ENCODE measurements around the gene GAL3ST1. TPM values are rescaled to one million over a fixed set of nuclear protein-coding genes. Genes with fewer than 3 reads are reported as not detected.

The GAL3ST1 gene
- total RNA-seq, 6 experiments from 2014 or later = not detected

DNA sequence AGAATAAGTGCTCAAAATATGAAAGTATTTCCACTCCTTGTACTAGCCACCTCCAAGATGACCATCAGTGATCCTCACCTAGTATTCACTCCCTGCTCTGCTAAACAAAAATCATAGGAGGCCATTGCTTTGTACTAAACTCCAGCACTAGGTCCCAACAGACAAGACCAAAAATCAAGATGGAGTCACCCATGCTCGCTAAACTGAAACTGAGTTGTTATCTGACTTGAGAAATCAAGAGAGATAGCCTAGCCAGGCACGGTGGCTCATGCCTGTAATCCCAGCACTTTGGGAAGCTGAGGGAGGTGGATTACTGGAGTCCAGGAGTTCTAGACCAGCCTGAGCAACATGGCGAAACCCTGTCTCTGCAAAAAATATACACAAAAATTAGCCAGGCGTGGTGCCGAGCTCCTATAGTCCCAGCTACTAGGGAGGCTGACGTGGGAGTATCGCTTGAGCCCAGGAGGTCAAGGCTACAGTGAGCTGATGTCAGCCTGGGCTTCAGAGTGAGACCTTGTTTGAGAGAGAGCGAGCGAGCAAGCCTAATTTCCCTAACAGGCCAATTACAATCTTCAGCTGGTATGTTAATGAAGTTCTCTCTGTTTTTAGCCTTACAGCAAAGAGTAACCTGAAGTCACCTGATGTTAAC is 37.3 kb downstream of the GAL3ST1 start:
- no peaks in the 10 kb centered on the region for H3K36me3 Mint-ChIP-seq (ENCODE audit: low read depth)
- no peak for DNase-seq
- no peak overlapping the region for H3K4me3 Mint-ChIP-seq
- no peak overlapping the region for H3K27ac Mint-ChIP-seq
- peaks cover 19% of the 10 kb centered on the region for H3K27me3 Mint-ChIP-seq (ENCODE audit: insufficient read depth)
- no peaks in the 10 kb centered on the region for H3K9me3 Mint-ChIP-seq
- TF ChIP-seq, protein P1, sequence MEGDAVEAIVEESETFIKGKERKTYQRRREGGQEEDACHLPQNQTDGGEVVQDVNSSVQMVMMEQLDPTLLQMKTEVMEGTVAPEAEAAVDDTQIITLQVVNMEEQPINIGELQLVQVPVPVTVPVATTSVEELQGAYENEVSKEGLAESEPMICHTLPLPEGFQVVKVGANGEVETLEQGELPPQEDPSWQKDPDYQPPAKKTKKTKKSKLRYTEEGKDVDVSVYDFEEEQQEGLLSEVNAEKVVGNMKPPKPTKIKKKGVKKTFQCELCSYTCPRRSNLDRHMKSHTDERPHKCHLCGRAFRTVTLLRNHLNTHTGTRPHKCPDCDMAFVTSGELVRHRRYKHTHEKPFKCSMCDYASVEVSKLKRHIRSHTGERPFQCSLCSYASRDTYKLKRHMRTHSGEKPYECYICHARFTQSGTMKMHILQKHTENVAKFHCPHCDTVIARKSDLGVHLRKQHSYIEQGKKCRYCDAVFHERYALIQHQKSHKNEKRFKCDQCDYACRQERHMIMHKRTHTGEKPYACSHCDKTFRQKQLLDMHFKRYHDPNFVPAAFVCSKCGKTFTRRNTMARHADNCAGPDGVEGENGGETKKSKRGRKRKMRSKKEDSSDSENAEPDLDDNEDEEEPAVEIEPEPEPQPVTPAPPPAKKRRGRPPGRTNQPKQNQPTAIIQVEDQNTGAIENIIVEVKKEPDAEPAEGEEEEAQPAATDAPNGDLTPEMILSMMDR (IDR thresholded peaks at IDR 0.05) = no peak
- peaks cover 5% of the 10 kb centered on the region; the same call in 1 of the 2 replicates for H3K4me1 Mint-ChIP-seq (ENCODE audit: low read depth)

DNA sequence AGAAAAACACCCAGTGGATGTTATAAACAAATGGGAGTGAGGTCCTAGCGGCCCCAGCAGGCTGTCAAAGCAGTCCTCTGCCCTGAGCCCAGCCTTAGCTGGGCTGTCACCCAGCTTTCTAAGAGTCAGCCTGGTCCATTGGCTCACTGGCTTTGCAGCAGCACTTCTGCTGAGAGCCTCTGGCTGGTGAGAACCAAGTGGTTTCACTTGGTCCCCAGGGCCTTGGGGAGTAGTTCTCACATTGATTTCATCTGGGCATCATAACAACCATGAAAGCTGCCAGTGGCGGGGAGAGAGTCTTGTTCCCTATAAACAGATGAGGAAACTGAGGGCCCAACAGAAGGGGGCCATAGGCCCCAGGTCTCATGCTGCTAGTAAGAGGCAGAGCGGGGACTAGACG is 39.3 kb downstream of the GAL3ST1 start:
- Mint-ChIP-seq H3K36me3 (ENCODE audit: low read depth) (no peaks in the 10 kb centered on the region), H3K27ac (no peak overlapping the region), H3K9me3 (no peaks in the 10 kb centered on the region), H3K27me3 (ENCODE audit: insufficient read depth) (peaks cover 12% of the 10 kb centered on the region), H3K4me1 (ENCODE audit: low read depth) (peaks cover 5% of the 10 kb centered on the region; the same call in 1 of the 2 replicates), H3K4me3 (no peak overlapping the region)
- no peak for DNase-seq
- TF ChIP-seq, protein P1 (IDR thresholded peaks at IDR 0.05) = no peak

DNA sequence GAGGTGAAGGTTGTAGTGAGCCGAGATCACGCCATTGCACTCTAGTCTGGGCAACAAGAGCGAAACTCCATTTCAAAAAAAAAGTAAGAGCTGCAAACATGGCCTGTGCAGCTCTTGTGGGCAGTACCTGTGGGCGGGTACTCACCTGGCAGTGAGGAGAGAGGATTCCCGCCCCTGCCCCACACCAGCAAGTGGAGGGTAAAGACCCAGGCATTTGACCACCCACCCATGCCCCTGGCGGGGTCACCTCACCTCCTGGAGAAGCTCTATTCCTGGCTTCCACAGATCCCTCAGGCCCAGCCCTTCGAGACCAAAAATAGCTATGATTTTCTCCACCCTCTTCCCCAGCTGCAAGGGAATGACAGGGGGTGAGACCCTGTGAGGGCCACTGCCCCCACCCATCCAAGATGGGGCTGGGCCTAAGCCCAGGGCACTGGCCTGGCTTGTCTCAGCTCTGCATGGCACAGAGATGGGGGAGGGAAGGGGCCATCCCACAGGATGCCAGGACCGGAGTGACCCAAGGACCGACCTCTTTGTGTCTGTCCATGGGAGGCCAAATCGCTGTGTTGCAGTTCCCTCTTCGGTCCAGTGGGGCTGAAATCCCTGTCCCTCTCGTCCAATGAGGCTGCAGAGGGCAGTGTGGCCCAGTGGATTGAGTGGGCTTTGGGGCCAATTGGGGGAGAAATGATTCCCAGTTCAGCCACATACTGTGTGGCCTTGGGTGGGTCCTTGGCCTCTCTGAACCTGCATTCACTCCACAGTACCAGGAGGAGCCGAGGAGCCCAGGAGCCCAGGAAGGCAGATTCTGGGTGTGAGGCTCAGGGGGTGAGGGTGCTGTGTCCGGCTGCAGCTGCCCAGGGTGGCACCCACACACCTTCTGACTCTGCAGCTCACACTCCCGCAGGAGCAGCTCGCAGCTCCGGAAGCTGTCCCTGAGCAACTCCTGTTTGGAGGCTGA is 42.5 kb downstream of the GAL3ST1 start:
- H3K27ac Mint-ChIP-seq = no peak overlapping the region
- no peak for DNase-seq
- H3K4me3 Mint-ChIP-seq = no peak overlapping the region
- H3K36me3 Mint-ChIP-seq (ENCODE audit: low read depth) = no peaks in the 10 kb centered on the region
- H3K4me1 Mint-ChIP-seq (ENCODE audit: low read depth) = no peaks in the 10 kb centered on the region
- H3K9me3 Mint-ChIP-seq = no peaks in the 10 kb centered on the region
- TF ChIP-seq, protein P1 (IDR thresholded peaks at IDR 0.05) = 0 out of 2 replicates have a peak, but pooled peaks have one; percentile 10
- peaks cover 9% of the 10 kb centered on the region for H3K27me3 Mint-ChIP-seq (ENCODE audit: insufficient read depth)

DNA sequence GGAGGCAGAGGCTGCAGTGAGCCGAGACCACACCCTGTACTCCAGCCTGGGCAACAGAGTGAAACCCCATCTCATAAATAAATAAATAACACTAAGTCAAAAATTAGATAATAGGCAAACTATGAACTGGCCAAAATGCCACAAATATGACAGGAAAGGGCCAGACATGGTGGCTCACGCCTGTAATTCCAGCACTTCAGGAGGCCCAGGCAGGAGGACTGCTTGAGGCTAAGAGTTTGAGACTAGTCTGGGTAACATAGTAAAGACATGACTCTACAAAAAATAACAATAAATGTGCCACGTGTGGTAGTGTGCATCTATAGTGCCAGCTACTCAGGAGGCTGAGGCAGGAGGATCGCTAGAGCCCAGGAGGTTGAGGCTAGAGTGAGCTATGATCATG is 47.8 kb downstream of the GAL3ST1 start:
- no peaks in the 10 kb centered on the region for H3K4me1 Mint-ChIP-seq (ENCODE audit: low read depth)
- no peak for DNase-seq
- H3K27me3 Mint-ChIP-seq (ENCODE audit: insufficient read depth) = peaks cover 29% of the 10 kb centered on the region
- H3K4me3 Mint-ChIP-seq = no peak overlapping the region
- H3K9me3 Mint-ChIP-seq = no peaks in the 10 kb centered on the region
- no peak overlapping the region for H3K27ac Mint-ChIP-seq
- TF ChIP-seq, protein P1 (IDR thresholded peaks at IDR 0.05) = no peak
- no peaks in the 10 kb centered on the region for H3K36me3 Mint-ChIP-seq (ENCODE audit: low read depth)

DNA sequence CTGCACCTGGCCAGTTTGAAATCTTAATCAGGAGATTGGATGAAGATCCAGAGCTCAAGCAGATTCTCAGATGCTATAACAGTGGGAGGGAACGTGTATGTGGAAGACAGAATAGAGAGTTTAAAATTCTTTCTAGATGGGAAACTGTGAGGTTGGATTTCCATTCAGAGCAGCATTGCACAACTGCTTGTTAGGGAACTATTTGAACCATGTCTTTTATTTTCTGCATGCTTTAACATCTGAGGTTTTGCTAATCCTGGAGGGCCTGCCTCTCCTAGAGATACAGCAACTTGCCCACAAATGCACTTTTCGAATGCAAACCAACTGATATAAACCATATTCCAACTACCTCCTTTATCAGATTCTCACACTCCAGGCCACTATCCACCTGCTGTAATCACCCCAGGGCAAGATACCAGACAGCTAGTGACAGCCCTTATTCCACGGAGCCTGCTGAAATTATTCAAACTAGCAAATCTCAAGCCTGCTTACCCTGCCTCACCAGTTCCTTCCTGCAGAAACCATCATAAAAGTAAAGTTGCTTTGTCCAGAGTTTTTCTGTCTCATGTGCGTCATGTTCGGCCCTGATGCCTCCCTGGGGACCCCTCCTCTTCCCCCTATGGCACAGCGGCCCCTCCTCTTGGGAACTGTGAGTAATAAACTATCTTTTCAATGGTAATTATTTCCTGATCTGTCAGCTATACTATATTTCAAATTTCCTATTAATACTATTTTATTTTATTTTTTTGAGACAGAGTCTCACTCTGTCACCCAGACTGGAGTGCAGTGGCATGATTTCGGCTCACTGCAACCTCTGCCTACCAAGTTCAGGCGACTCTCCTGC is 50.6 kb downstream of the GAL3ST1 start:
- Mint-ChIP-seq H3K27ac (no peak overlapping the region), H3K4me3 (no peak overlapping the region), H3K27me3 (ENCODE audit: insufficient read depth) (peaks cover 38% of the 10 kb centered on the region), H3K9me3 (no peaks in the 10 kb centered on the region), H3K4me1 (ENCODE audit: low read depth) (no peaks in the 10 kb centered on the region), H3K36me3 (ENCODE audit: low read depth) (no peaks in the 10 kb centered on the region)
- no peak for DNase-seq
- TF ChIP-seq, protein P1 (IDR thresholded peaks at IDR 0.05) = no peak

All from HFFc6 (cell line).